CD4-positive, alpha-beta T cell treated with Interleukin-15 for 4 hours (primary cell): Measurements from ENCODE around the gene BET1L.

Source experiments
- DNase-seq: peaks from one replicate; pipeline ENCODE4 v3.0.0-alpha.2; 2020; ENCODE audit warnings: low spot score

BET1L gene

GRCh38 chr11:209275-210121 is 2.3 kb upstream of the BET1L start:
- no peak for DNase-seq

- no peak for DNase-seq
Measured at GRCh38 chr11:208917-209260, 1.7 kb upstream of the BET1L start.

GRCh38 chr11:208181-208916 is 1.1 kb upstream of the BET1L start:
- DNase-seq = peak; percentile 80

- DNase-seq = no peak
Measured at GRCh38 chr11:207863-208180, 623 bp upstream of the BET1L start.

GRCh38 chr11:206526-207207 is 532 bp downstream of the BET1L start:
- no peak for DNase-seq

GRCh38 chr11:206002-206384 is 1.2 kb downstream of the BET1L start:
- no peak for DNase-seq

GRCh38 chr11:205221-206001 is 1.8 kb downstream of the BET1L start:
- no peak for DNase-seq

GRCh38 chr11:204587-205109 is 2.6 kb downstream of the BET1L start:
- no peak for DNase-seq

GRCh38 chr11:203945-204586 is 3.1 kb downstream of the BET1L start:
- no peak for DNase-seq

- no peak for DNase-seq
Measured at GRCh38 chr11:203056-203944, 3.9 kb downstream of the BET1L start.

- DNase-seq = no peak
Measured at GRCh38 chr11:202490-202889, 4.7 kb downstream of the BET1L start.

GRCh38 chr11:201966-202365 is 5.2 kb downstream of the BET1L start:
- no peak for DNase-seq

GRCh38 chr11:200224-201003 is 6.8 kb downstream of the BET1L start:
- DNase-seq = no peak

- no peak for DNase-seq
Measured at GRCh38 chr11:199782-200181, 7.4 kb downstream of the BET1L start.

GRCh38 chr11:199004-199581 is 8.1 kb downstream of the BET1L start:
- no peak for DNase-seq

- no peak for DNase-seq
Measured at GRCh38 chr11:198236-198806, 8.9 kb downstream of the BET1L start.

GRCh38 chr11:197741-198235 is 9.4 kb downstream of the BET1L start:
- DNase-seq = no peak

- no peak for DNase-seq
Measured at GRCh38 chr11:196786-197731, 10.1 kb downstream of the BET1L start.
